ENCODE data around the gene PARP2.

PARP2 gene

DNA sequence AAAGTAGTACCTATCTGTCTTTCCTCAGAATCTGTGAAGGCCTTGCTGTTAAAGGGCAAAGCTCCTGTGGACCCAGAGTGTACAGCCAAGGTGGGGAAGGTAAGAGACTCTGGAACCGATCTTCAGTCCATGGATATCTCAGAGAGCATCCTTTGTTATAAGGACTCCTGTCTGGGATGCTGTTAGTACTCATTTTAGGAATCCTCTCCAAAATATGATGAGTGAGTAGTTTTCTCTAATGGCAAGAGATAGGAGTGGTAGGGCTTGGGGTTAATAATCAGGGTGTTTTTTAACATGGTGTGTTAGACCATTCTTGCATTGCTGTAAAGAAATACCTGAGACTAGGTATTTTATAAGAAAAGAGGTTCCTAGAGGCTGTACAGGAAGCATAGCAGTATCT is 1.9 kb downstream of the PARP2 start:
- TF ChIP-seq EZH2 (IDR thresholded peaks at IDR 0.05; ENCODE audit: borderline replicate concordance, low read depth, low read length, severe bottlenecking) = no peak
- no peak for TF ChIP-seq CTCF (IDR thresholded peaks at IDR 0.05; ENCODE audit: borderline replicate concordance, extremely low read depth, low read length, poor library complexity, severe bottlenecking)
- Histone ChIP-seq H3K4me1 (ENCODE audit: insufficient read depth, low read length) (peaks cover 29% of the 10 kb centered on the region), H3K27ac (ENCODE audit: low read length) (no peak overlapping the region), H3K4me2 (ENCODE audit: insufficient read depth, low read length) (peak overlapping the region; percentile 75; the same call in 1 of the 2 replicates), H4K20me1 (ENCODE audit: insufficient read depth, low read length) (no peaks in the 10 kb centered on the region), H3K27me3 (ENCODE audit: insufficient read depth, low read length, poor library complexity) (no peaks in the 10 kb centered on the region), H2AFZ (ENCODE audit: low read depth, low read length) (no peak overlapping the region), H3K9me3 (ENCODE audit: insufficient read depth, low read length, severe bottlenecking) (no peaks in the 10 kb centered on the region), H3K36me3 (ENCODE audit: insufficient read depth, low read length) (peaks cover 52% of the 10 kb centered on the region), H3K4me3 (ENCODE audit: low read depth in 1 of 2, low read length in 2 of 2) (no peak overlapping the region), H3K9ac (ENCODE audit: low read depth, low read length) (0 out of 2 replicates have a peak overlapping the region, but pooled peaks have one; percentile 66), H3K79me2 (ENCODE audit: insufficient read depth, low read length) (peaks cover 22% of the 10 kb centered on the region)
- DNase-seq (no peak), ATAC-seq (ENCODE audit: insufficient read depth, low read depth) (no peak)

DNA sequence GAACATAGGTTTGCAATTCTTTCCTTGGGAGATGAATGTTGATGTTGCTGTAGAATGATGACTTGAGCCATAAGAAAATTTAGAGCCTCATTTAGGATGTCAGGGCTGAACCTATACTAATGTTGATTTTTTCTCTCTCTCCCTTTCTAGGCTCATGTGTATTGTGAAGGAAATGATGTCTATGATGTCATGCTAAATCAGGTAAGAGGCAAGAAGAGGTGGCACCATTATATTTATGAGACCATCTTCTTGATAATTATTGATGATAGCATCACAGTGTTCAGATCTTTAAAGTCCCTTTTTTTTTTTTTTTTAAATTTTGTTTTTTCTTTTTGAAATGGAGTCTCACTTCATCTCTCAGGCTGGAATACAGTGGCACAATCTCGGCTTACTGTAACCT is 3.3 kb downstream of the PARP2 start:
- no peak for DNase-seq
- H3K27me3 ChIP-seq (ENCODE audit: insufficient read depth, low read length, poor library complexity) = no peaks in the 10 kb centered on the region
- H3K9me3 ChIP-seq (ENCODE audit: insufficient read depth, low read length, severe bottlenecking) = no peaks in the 10 kb centered on the region
- no peak overlapping the region for H3K4me3 ChIP-seq (ENCODE audit: low read depth in 1 of 2, low read length in 2 of 2)
- H3K9ac ChIP-seq (ENCODE audit: low read depth, low read length) = no peak overlapping the region
- H2AFZ ChIP-seq (ENCODE audit: low read depth, low read length) = no peak overlapping the region
- peaks cover 22% of the 10 kb centered on the region for H3K79me2 ChIP-seq (ENCODE audit: insufficient read depth, low read length)
- no peak for ATAC-seq (ENCODE audit: insufficient read depth, low read depth)
- H3K27ac ChIP-seq (ENCODE audit: low read length) = no peak overlapping the region
- H3K36me3 ChIP-seq (ENCODE audit: insufficient read depth, low read length) = peaks cover 64% of the 10 kb centered on the region
- TF ChIP-seq EZH2 (IDR thresholded peaks at IDR 0.05; ENCODE audit: borderline replicate concordance, low read depth, low read length, severe bottlenecking) (no peak), CTCF (IDR thresholded peaks at IDR 0.05; ENCODE audit: borderline replicate concordance, extremely low read depth, low read length, poor library complexity, severe bottlenecking) (no peak)
- peaks cover 24% of the 10 kb centered on the region for H3K4me1 ChIP-seq (ENCODE audit: insufficient read depth, low read length)
- H3K4me2 ChIP-seq (ENCODE audit: insufficient read depth, low read length) = no peak overlapping the region
- H4K20me1 ChIP-seq (ENCODE audit: insufficient read depth, low read length) = no peaks in the 10 kb centered on the region

GRCh38 chr14:20347747-20348146 is 4.3 kb downstream of the PARP2 start:
- no peak for ATAC-seq (ENCODE audit: insufficient read depth, low read depth)
- H3K36me3 ChIP-seq (ENCODE audit: insufficient read depth, low read length) = peaks cover 74% of the 10 kb centered on the region

More at GRCh38 chr14:20347747-20348146, 4.3 kb downstream of the PARP2 start:
- Histone ChIP-seq H3K9ac (ENCODE audit: low read depth, low read length) (no peak overlapping the region), H3K27ac (ENCODE audit: low read length) (no peak overlapping the region), H3K4me3 (ENCODE audit: low read depth in 1 of 2, low read length in 2 of 2) (no peak overlapping the region), H3K79me2 (ENCODE audit: insufficient read depth, low read length) (peaks cover 22% of the 10 kb centered on the region), H3K4me2 (ENCODE audit: insufficient read depth, low read length) (no peak overlapping the region), H2AFZ (ENCODE audit: low read depth, low read length) (no peak overlapping the region), H3K4me1 (ENCODE audit: insufficient read depth, low read length) (peaks cover 20% of the 10 kb centered on the region), H3K9me3 (ENCODE audit: insufficient read depth, low read length, severe bottlenecking) (no peaks in the 10 kb centered on the region), H4K20me1 (ENCODE audit: insufficient read depth, low read length) (no peaks in the 10 kb centered on the region), H3K27me3 (ENCODE audit: insufficient read depth, low read length, poor library complexity) (no peaks in the 10 kb centered on the region)
- TF ChIP-seq CTCF (IDR thresholded peaks at IDR 0.05; ENCODE audit: borderline replicate concordance, extremely low read depth, low read length, poor library complexity, severe bottlenecking) = no peak
- TF ChIP-seq EZH2 (IDR thresholded peaks at IDR 0.05; ENCODE audit: borderline replicate concordance, low read depth, low read length, severe bottlenecking) = no peak
- no peak for DNase-seq
